HepG2 (cell line): ENCODE results near the gene ANKLE1. TPM values are rescaled to one million over a fixed set of nuclear protein-coding genes. Genes with fewer than 3 reads are reported as not detected.

Experiments
- AKAP8 ChIP-seq: sonication (generic); formaldehyde crosslinking; IDR thresholded peaks from 2 replicates; pipeline ENCODE4 v1.5.1; 2020; ENCODE audit warnings: mild to moderate bottlenecking, missing genetic modification reagents
- CREB1 ChIP-seq, 2 experiments: fragments of 450-650 bp in 1 of 2; IDR thresholded peaks; 2 replicates each; pipeline ENCODE4 v1.6.1; 2016 to 2017; ENCODE audit warnings: control low read depth in 1 of 2, mild to moderate bottlenecking in 1 of 2, missing compliant biosample characterization in 1 of 2, missing genetic modification characterization in 1 of 2
- DRAP1 ChIP-seq: IDR thresholded peaks from 2 replicates; pipeline ENCODE4 v1.6.1; 2016; ENCODE audit warnings: missing genetic modification reagents, missing compliant biosample characterization
- HNF4G ChIP-seq, 2 experiments: sonication (generic) in 1 of 2; formaldehyde crosslinking in 1 of 2; IDR thresholded peaks; 2 replicates each; pipeline versions ENCODE4 v1.4.0 to v1.6.1; 2011 to 2020; ENCODE audit warnings: borderline replicate concordance in 2 of 2, low read depth in 2 of 2, mild to moderate bottlenecking in 2 of 2, low read length in 1 of 2, missing genetic modification reagents in 1 of 2, moderate library complexity in 1 of 2
- KLF16 ChIP-seq, 2 experiments: sonication (generic) in 1 of 2; formaldehyde crosslinking in 1 of 2; IDR thresholded peaks; 2 replicates each; pipeline versions ENCODE4 v1.6.1 to v1.8.0; 2016 to 2023; ENCODE audit warnings: missing genetic modification reagents in 2 of 2, missing compliant biosample characterization in 1 of 2
- NR2F2 ChIP-seq: IDR thresholded peaks from 2 replicates; pipeline ENCODE4 v1.6.1; 2012; ENCODE audit warnings: low read depth, inconsistent platforms, borderline replicate concordance
- PCBP2 ChIP-seq: fragments of 200-400 bp; formaldehyde crosslinking; optimal IDR thresholded peaks from 2 replicates; pipeline ENCODE3; 2018; ENCODE audit warnings: low read length, low read depth; ENCODE audit not compliant: poor library complexity, severe bottlenecking
- RBM22 ChIP-seq: fragments of 200-400 bp; formaldehyde crosslinking; optimal IDR thresholded peaks from 2 replicates; pipeline ENCODE3; 2017; ENCODE audit warnings: mild to moderate bottlenecking, low read length, moderate library complexity
- RFX1 ChIP-seq: fragments of 450-650 bp; IDR thresholded peaks from 2 replicates; pipeline ENCODE4 v1.6.1; 2017
- RFX5 ChIP-seq: IDR thresholded peaks from 2 replicates; pipeline ENCODE4 v1.6.1; 2011; ENCODE audit warnings: low read depth, low read length, improper control_type of control experiment
- SRSF4 ChIP-seq: fragments of 200-400 bp; formaldehyde crosslinking; IDR thresholded peaks from one replicate; pipeline ENCODE4 v1.6.1; 2018; ENCODE audit warnings: mild to moderate bottlenecking, low read depth, low read length, moderate library complexity; ENCODE audit not compliant: poor library complexity, severe bottlenecking
- ZFP37 ChIP-seq: sonication (generic); formaldehyde crosslinking; IDR thresholded peaks from 2 replicates; pipeline ENCODE4 v1.4.0; 2020; ENCODE audit warnings: missing genetic modification reagents, borderline replicate concordance
- ZFP91 ChIP-seq: sonication (generic); formaldehyde crosslinking; IDR thresholded peaks from 2 replicates; pipeline ENCODE4 v1.9.0; 2022; ENCODE audit warnings: missing genetic modification reagents, mild to moderate bottlenecking, borderline replicate concordance
- ZNF484 ChIP-seq: sonication (generic); formaldehyde crosslinking; IDR thresholded peaks from 2 replicates; pipeline ENCODE4 v1.5.1; 2020; ENCODE audit warnings: mild to moderate bottlenecking, low read depth, missing genetic modification reagents, borderline replicate concordance
- ZNF891 ChIP-seq: sonication (generic); formaldehyde crosslinking; IDR thresholded peaks from 2 replicates; pipeline ENCODE4 v1.5.0; 2020; ENCODE audit warnings: mild to moderate bottlenecking, missing genetic modification reagents
- polyA plus RNA-seq, 8 experiments: library from polyadenylated mRNA; depleted of rRNA in 3 of 8; stranded (reverse) in 7 of 8; unstranded in 1 of 8; fragments of >200 nt; fragmentation: Illumina TruSeq in 4 of 8; extraction: Trizol in 4 of 8; gene quantifications; 2 replicates each; pipeline versions ENCODE4 v1.2.1 to v1.2.3, GENCODE V29; 2011 to 2016; ENCODE audit warnings: low read depth in 4 of 8, missing spikeins in 1 of 8, mixed read lengths in 1 of 8; ENCODE audit not compliant: insufficient read depth in 1 of 8
- total RNA-seq, 5 experiments: library from RNA; depleted of rRNA; stranded (reverse); fragments of >200 nt; fragmentation: Illumina TruSeq; extraction: Trizol; gene quantifications; 2 replicates each; pipeline ENCODE4 v1.2.3, GENCODE V29; 2016; ENCODE audit warnings: low read depth in 1 of 5
- TF ChIP-seq, protein P1 (sequence below), 2 experiments: fragments of 450-650 bp in 1 of 2; sonication (generic) in 1 of 2; formaldehyde crosslinking in 1 of 2; IDR thresholded peaks; 2 replicates each; pipeline versions ENCODE4 v1.6.1 to v1.8.0; 2016 to 2022; ENCODE audit warnings: antibody characterized with exemption in 1 of 2, mild to moderate bottlenecking in 1 of 2, missing genetic modification reagents in 1 of 2

ANKLE1 gene
- total and polyA plus RNA-seq, 2 of the 13 experiments (the other 11 are each of a cell fraction or from before 2014, with no cell fraction given) = 0.69 to 1.5 TPM

GRCh38 chr19:17309198-17309964 lies 27.7 kb downstream of the ANKLE1 start, which contains the start of gene DDA1 (continued):
- peak; percentile 67 for TF ChIP-seq RFX5
- TF ChIP-seq, protein P1, sequence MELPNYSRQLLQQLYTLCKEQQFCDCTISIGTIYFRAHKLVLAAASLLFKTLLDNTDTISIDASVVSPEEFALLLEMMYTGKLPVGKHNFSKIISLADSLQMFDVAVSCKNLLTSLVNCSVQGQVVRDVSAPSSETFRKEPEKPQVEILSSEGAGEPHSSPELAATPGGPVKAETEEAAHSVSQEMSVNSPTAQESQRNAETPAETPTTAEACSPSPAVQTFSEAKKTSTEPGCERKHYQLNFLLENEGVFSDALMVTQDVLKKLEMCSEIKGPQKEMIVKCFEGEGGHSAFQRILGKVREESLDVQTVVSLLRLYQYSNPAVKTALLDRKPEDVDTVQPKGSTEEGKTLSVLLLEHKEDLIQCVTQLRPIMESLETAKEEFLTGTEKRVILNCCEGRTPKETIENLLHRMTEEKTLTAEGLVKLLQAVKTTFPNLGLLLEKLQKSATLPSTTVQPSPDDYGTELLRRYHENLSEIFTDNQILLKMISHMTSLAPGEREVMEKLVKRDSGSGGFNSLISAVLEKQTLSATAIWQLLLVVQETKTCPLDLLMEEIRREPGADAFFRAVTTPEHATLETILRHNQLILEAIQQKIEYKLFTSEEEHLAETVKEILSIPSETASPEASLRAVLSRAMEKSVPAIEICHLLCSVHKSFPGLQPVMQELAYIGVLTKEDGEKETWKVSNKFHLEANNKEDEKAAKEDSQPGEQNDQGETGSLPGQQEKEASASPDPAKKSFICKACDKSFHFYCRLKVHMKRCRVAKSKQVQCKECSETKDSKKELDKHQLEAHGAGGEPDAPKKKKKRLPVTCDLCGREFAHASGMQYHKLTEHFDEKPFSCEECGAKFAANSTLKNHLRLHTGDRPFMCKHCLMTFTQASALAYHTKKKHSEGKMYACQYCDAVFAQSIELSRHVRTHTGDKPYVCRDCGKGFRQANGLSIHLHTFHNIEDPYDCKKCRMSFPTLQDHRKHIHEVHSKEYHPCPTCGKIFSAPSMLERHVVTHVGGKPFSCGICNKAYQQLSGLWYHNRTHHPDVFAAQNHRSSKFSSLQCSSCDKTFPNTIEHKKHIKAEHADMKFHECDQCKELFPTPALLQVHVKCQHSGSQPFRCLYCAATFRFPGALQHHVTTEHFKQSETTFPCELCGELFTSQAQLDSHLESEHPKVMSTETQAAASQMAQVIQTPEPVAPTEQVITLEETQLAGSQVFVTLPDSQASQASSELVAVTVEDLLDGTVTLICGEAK (IDR thresholded peaks at IDR 0.05) = peak; percentile 43
- TF ChIP-seq, protein P1 (CRISPR knock-in tag; IDR thresholded peaks at IDR 0.05) = peak; percentile 24; the same call in 1 of the 2 replicates
- TF ChIP-seq RFX1 = no peak
- peak; percentile 76 for TF ChIP-seq NR2F2
- TF ChIP-seq AKAP8 (CRISPR knock-in tag) = no peak
- TF ChIP-seq HNF4G (IDR thresholded peaks at IDR 0.05; ENCODE audit: borderline replicate concordance, low read depth, low read length) = peak; percentile 48; the same call in 1 of the 2 replicates
- TF ChIP-seq HNF4G (CRISPR knock-in tag; IDR thresholded peaks at IDR 0.05; ENCODE audit: borderline replicate concordance, low read depth) = no peak
- peak; percentile 81; the same call in 1 of the 2 replicates for TF ChIP-seq ZFP91 (CRISPR knock-in tag)
- no peak for TF ChIP-seq PCBP2
- TF ChIP-seq ZFP37 (CRISPR knock-in tag) = 0 out of 2 replicates have a peak, but pooled peaks have one; percentile 13
- TF ChIP-seq ZNF484 (CRISPR knock-in tag) = no peak
- no peak for TF ChIP-seq SRSF4
- TF ChIP-seq KLF16 (CRISPR knock-in tag; IDR thresholded peaks at IDR 0.05) = peak in 1 of 2 experiments; percentile 67; a peak in 2 of 4 replicates
- peak; percentile 23 for TF ChIP-seq RBM22
- peak; percentile 81 for TF ChIP-seq DRAP1 (CRISPR knock-in tag)
- TF ChIP-seq ZNF891 (CRISPR knock-in tag) = 0 out of 2 replicates have a peak, but pooled peaks have one; percentile 40
- peak; percentile 84 for TF ChIP-seq CREB1 (IDR thresholded peaks at IDR 0.05)
- peak; percentile 85 for TF ChIP-seq CREB1 (CRISPR knock-in tag; IDR thresholded peaks at IDR 0.05)
